Superior temporal gyrus (tissue), 1 donor: ENCODE measurements around the gene STAT4.

Source experiments
- DNase-seq: peaks from one replicate; pipeline ENCODE4 v3.0.0-alpha.2; 2016; ENCODE audit errors: extremely low spot score

STAT4 gene

DNA sequence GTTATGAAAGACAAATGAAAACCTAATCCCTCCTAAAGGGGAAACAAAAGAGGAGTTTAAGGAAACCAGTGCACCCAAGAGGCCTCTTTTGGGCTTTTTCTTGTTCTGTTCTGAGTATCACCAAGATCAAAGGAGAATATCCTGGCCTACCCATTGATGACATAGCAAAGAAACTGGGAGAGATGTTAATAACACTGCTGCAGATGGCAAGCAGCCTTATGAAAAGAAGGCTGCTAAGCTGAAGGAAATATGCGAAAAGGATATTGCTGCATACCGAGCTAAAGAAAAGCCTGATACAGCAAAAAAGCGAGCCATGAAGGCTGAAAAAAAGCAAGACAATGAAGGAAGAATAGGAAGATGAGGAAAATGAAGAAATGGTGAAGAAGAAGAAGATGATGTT lies 23.6 kb upstream of the STAT4 start:
- no peak for DNase-seq

DNA sequence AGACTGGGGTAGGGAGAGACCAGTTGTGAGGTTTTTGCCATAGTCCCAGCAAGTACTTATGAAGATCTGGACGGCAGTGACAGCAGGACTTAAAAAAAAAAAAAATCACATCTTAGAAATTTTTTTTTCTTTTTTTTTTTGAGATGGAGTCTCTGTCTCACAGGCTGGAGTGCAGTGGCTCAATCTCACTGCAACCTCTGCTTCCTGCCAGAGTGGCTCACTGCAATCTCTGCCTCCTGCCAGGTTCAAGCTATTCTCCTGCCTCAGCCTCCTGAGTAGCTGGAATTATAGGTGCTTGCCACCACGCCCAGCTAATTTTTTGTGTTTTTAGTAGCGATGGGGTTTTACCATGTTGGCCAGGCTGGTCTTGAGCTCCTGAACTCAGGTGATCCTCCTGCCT lies 22.4 kb upstream of the STAT4 start:
- DNase-seq = no peak

DNA sequence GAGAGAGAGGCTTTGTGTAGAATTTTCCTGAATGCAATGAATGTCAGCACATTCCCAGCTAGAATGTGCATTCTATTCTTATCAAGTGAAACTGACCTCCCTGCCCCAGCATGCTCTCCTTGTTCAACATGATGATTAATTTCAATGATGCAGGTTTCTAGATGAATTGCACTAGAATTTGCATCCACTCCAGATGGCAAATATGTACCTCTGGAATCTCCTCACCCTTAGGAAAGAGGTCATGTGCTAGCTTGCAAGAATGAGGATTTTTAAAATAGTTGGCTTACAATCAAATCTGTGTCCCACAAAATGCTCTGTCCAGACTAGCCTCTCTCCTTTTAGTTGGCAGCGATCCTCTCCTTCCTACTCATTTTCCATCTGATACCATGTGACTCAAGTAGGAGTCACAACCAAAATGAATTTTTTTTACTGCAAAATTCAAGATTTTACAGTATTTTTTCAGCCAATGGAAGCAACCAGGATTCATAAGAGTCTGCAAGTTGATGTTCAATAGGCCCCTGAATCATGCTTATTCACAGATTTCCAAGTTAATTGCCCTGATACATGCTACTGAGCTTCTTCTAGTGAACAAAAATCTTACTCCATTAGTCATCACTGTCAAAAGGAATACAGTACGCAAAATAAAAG lies 21.0 kb upstream of the STAT4 start:
- no peak for DNase-seq

DNA sequence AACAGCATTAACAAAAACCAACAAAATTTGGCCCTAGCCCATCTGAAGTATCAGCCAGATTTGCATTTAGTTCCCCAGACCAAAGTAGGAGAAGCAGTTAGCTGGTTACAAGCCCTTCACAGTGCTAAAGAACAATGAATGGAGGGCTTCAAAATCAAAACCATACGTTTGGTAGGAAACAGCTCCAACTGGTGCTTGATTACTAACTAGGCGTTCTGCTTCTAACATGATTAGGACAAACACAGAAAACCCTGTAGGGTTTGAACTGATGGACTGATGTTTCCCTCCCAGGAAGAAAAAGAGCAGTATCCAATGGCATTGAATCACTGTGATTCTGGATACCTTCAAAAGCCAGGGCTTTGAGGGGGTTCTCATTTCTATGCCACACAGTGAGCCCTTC lies 20.5 kb upstream of the STAT4 start:
- no peak for DNase-seq

DNA sequence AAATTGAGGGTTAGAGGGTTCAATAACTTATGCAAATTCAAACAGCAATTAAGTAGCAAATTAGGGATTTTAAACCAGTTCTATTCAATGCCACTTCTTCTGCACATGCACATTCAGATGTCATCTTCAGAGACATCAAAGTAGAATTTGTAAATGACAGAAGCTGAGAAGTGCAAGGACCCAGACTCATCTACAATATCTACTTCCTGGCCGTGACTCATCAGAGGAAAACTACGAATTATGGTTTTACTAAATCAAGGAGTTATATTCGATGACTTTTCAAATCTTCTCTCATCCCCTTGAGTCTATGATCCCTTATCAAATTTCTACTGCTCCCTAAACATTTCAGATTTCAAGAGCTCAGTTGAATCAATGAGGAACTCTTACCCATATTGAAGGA lies 20.0 kb upstream of the STAT4 start:
- no peak for DNase-seq

DNA sequence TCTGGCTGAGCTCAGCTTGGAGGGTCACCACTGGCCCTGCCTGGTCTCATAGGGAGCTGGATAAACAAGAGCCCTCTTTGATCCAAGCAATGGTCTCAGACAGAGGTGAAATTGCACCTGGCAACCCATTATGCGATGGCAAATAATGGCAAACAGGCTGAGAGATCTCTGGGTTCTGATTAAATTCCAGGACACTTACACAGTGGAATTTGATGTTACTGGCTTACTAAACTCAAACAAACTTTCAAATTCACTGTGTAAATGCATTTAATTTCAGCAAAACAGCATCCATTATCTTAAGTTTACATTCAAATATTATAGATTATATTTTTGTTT lies 19.5 kb upstream of the STAT4 start:
- no peak for DNase-seq

DNA sequence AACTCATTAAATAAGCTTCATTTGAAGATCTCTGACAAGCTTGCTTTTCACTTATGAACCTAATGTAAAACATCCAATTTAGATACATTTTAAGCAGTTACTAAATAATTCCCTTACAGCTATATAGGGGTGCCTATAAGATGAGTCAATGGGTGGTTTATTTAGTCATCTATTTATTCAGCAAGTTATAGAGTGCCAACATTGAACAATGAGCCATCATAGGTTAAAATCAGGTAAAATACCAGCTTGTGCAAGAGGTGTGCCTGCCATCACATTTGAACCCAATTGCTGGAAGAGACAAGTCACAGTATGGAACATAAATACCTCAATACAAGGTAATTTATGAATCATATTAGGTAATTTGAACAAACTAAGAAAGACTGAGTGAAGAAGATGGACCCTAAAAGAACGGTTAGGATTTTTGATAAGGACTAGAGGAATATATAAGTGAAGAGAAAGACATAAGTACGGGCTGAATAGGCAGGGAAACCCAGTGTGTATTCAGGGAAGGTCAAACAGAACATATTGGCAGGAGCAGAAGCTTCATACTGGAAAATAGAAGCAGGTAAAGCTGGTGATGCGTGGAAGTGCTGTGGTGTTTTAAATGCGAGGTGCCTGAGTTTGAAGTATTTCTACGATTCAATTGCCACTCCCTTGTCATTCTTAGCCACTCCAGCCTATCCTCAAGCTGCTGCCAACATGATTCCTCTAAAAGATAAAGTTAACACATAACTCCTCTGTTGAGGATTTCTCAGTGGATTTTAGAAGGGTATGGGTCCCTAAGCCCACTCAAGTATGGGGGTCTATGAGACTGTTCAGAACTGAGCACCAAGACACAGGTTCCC lies 18.9 kb upstream of the STAT4 start:
- no peak for DNase-seq

DNA sequence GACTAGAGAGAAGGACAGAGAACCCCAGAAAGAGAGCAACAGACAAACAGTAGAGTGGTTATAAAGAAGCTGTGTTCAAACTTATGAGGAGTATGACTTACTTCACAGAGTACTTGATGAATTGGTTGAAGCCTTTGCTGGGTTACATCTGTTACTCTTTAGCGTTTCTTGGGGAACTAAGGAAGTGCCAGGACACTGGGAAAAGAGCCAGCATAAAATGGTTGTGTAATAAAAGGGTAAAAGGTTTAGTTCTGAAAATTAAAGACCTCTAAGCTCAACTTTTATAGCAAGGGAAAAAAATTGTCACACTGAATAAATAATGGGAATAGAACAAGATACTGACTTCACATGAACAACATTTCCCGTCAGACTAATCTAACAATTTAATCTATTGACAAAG lies 17.0 kb upstream of the STAT4 start:
- no peak for DNase-seq

DNA sequence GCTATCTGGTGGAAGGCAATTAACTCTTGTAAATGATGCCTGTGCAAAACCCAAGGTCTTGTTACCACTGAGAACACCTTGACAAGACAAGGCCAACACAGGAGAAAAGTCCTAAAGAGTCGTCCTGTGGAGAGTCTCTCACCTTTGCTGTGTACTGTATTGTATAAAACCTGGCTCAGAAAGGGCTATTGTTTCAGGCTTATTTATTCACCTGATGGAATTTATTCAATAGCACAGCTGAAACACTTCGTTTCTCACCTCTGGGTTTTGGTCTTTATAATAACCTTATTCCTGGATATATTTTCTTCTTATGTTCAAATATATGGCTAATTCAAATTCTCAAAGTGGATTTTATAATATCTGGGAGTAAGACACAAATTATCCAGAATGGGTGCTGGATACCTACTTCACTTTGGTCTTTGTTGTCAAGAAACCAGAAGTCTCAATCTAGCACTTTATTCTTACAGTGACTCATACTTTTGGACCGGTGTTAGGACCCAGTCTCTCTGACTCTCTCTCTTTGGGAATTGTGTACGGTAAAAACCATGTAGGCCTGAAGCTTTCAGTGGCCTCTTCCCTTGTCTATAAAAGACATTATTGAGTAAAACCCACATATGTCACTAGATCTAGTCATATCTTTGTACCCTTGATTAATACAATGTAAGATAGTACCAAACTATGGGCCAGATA lies 16.1 kb upstream of the STAT4 start:
- DNase-seq = no peak

DNA sequence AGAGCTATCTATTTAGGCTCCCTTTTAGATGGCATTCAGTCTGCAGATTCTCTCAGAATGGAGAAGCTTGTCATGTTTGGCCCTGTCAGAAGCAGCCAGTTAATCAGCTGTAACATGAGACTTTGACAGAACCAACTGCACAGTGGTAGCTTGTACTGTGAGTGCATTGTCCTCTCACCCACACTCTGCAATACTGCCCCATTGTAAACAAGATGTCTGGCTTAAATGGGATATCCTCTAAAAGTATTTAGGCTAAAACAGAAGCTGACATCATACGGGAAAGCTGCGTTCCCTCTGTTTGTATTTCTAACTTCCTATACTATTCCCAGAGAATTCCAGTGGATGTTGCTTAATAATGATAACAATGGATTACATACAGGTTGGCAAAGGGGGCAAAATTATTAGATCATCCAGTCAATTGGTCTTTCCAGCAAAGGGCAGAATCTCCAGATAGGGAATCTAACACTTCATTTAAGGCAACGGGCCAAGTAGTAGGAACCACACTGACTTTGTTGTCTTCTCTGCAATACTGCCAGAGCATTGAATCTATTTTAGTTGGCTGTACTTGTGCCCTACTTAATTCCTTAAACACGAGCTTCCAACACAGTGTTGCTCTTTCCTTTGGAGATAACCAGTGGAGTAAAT lies 15.4 kb upstream of the STAT4 start:
- peak; percentile 69 for DNase-seq

DNA sequence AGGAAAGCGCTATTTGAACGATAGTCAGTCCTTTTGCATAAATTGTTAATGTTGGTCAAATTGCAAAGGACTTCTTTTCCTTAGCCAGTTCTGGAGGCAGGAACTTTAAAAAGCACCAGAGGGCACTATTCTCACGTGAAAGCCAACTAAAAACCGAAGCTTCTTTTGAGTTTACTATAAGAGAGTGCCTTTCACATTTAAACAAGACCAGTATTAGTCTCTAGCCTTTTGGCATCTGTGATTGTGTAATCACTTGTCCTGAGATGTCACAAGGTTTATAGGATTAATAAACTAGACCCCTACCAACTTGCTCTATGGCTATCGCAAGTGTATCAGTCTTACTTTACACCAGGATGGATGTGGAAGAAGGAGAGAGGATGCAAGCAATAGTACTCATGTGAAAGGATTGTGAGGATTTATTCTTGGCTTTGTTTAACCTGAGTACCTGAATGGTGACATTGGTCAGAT lies 14.4 kb upstream of the STAT4 start:
- DNase-seq = peak; percentile 88

DNA sequence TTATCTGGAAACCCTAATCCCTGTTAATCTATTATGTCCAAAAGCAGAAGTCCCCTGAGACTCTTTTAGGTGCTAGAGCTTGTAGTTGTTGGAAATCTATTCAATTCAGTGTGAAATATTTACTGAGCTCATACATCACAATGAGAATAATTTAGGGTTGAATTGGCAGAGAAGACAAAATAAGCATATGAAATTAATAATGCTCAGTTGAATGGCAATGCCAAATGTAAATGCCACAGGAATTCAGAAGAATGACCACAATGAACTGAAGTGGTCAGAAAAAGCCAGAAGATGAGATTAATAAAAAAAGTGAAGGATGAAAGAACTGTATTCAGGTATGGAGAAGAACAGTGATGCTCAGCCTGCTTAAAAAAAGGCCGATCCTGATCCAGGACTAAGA lies 8.0 kb upstream of the STAT4 start:
- DNase-seq = no peak

DNA sequence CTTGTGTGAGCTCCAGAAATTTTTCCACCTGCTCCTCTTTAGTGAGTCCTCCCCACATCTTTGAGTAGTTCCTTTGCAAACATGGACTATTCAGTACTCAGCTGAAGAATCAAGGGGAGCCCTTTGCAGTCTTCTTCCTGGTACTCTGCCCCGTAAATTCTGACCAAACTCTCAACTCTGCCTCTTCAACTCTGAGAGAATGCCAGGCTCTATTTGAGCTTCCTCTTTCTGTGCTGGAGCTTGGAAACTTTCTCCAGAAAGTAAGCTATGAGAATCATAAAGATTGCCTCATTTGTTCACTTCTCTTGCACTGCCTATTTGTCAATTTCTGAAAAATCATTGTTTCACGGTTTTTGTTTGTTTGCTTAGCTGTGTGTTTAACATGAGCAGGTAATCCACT lies 7.4 kb upstream of the STAT4 start:
- DNase-seq = no peak

DNA sequence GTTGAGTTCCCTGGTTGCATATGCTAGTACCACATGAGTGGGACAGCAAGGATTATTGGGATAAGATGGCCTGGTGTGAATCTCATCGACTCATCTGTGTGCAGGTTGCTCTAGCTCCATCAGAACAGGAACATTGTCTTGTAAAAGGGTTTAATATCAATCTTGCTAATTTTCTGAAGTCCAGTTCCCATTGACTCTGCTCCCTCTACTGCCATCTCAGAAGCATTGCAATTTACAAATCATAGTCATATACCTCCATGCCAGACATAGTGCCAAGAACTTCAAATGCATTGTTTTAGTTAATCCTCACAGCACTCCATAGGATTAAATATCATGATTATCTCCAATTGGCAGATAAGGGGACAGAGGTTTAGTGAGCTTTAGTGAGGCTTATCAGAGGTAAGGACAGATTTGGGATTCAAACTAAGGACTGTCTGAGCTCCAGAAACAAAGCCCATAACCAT lies 4.8 kb upstream of the STAT4 start:
- DNase-seq = no peak

DNA sequence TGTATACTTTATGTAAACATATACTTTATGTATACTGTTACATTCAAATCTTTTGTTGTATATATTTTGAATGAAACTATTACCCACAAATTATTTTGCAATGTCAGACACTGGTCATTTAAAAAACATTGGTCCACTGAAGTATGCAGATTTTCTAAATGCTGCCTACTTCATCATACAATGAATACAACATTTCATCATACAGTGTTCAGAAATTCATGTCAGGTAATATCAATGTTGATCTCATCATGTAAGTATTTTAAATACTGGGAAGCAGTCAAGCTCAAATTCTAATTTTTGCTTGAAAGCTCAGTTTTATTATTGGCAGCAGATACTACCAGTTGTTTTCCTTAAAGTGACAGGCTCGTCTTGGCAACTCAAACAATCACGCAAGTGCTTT lies 2.9 kb upstream of the STAT4 start:
- DNase-seq = no peak

DNA sequence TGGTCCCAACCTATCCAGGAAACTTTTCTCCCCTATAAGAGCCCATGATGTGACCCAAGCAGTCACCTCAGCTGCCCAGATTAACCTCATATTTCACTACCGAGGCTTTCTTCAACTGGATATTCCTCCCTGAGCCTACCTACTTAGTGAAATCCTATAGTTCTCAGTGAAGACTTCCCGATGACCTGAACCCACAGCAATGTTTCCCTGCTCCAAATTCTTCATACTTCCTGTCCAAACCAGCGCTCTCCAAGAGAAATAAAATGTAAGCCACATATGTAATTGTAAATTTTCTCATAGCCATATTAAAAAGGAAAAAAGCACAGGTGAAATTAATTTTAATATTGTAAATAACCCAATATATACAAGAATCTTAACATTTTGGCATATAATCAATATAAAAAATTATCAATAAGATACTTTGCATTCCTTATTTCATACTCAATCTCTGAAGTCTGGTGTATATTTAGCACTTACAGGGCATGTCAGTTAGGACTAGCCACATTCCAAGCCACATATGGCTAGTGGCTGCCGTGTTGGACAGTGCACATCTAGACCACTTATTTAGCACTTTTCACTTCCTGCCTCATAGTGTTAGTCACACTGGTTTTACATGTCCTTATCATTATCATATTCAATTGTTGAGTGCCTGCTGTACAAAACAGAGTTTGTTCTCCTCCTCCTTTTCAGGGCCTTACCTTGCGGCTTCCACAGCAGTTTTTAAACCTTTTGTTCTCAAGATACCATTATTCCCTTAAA lies 1.9 kb upstream of the STAT4 start:
- no peak for DNase-seq

DNA sequence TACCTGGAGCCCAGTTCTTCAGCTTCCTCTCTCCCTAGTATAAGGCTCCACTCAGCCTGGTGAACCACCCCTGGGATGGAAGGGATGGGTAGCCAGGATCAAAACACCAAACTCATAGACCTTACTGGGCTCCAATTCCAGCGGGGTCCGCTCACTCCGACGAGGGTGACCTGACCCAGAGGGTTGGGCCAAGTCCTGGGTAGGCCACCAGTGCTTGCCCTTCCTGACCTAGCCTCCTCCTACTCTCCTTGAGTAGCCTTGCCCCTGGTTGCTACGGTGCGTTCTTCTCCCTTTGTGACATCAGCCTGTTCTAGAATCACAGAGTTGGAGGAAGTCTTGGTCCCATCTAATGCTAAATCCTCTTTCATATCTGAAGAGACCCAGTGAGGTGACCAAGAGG lies 537 bp upstream of the STAT4 start:
- DNase-seq = no peak

DNA sequence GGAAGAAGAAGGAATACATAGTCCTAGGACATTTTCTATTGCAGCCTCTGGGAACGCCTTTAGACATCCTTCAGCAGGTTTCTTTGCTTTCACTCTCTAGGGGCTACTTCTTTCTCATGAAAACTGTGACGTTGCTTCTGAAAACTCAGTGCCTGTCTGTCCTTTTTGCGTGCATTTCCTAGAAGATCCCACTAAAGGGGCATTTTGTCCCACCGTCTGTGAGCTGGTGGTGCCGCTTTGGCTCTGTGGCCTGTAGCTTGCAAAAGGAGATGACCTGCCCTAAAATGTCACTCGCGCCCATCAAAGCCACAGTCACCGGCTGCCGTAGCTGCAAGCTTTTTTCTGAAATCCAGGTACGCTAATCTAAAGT lies 579 bp downstream of the STAT4 start:
- no peak for DNase-seq

DNA sequence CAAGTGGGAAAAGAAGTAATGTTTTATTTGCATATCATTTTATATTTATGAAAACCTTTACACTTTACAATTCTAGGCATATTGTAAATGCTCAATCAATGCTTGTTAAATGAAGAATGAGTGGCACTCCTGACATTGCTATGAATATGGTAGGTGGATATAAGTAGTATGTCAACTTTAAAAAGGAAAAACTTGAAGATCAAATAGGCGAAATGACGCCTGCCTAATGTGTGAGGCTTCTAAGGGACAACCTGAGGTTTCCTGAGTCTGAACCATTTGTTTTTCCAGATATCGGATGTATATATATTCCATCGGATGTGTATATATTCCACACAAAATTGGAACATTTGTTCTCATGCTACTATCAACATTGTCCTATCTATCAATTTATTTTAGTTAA lies 1.4 kb downstream of the STAT4 start:
- DNase-seq = no peak

DNA sequence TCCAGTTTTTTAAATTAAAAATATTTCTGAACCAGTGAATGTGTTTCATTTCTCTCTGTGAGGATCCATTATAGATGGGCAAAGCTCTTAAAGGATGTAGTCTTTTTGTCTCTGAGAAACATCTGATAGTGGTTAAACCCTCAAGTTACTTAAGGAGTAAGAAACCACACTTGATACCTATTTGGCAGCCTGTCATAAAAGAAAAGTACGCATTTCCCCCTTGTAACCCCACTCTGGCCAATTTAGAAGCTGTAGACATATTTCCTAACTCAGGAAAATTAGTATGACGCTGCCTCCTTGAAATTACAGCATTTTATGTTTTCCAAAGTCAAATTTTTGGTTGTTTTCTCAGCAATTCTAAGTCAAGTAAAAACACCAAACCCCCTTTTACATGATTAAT lies 2.0 kb downstream of the STAT4 start:
- DNase-seq = no peak

DNA sequence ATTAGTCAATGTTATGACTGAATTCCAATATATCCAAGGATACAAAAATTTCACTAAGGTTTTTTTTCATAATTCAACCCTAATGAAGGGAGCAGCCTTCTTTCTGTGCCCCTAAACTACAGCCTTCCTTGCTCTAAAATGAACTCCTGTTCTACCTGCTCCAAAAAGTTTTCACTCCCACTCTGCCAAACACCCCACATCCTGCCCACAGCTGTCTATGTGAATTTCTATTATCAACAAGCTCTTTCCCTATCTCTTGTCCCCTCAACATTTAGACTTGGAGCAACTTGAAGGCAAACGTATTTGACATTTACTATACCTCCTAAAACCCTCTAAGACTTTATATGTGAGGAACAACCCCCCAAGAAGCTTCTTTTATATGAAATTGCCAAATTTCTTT lies 2.5 kb downstream of the STAT4 start:
- DNase-seq = no peak
